ENCODE measurements around the gene KIAA0825.

The KIAA0825 gene

DNA sequence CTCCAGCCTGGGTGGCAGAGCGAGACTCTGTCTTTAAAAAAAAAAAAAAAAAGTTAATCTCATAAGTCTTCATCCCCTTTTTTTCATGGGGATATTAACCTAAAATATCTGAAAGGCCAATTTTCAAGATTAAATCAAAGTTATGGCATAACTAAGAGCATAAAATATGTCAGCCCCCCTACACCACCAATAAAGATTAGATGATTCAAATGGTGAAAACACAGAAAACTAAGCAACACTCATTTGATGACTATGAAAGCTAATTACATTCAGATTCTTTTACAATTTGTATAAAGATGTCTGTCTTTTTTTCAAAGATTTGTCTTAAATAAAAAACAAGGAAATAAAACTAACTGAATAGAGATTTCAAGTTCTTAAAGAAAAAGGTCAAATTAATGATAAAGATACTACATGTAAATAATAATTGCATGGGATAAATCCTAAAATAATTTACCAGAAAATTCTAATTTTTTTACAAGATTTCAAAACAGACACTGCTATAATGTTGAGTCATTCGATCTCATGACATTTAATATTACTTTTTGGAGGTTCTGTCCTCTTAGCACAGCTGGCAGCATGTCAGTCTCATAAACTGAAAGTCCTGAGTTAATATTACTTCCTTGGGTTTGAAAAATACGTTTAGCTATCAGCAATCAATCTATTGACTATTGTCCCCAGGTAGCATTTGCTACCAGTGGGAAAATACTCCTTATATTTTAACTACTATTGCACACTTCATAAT, 112.9 kb downstream of the KIAA0825 start:
- DNase-seq: no peak

DNA sequence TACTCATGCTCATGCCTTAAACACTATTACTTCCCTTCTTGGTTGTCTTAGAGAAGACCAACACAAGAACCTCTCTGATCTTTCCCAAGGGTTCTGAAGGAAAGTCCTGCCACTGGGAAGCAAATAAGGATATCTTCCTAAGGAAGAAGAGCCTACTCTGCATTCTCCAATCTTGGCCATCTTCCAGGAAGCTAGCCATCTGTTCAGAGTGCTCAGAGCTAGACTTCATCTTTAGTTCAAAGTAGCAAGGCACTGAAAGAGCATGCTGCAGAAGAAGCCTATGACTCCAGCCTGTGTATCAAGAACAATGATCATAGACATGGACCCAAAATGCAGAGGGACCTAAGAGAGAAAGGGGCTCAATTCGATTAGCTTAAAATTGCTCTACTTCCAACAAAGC, 114.7 kb downstream of the KIAA0825 start:
- DNase-seq: no peak

DNA sequence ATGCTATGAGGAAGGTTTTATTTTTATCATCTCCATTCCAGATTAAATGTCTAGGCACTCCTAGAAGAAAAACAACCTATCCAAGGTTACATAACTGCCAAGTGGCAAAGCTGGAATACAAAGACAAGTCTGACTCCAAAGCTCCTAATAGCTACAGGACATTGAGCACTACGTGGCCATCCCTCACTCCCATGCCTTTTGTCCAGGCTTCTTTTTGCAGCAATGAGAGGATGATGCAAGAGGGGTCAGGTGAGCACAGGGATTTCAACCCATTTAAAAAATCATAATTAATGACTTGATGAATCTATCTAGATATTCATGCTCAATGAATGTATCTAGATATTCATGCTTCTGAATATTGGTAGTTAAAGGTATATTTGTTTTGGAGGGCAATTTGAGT, 117.0 kb downstream of the KIAA0825 start:
- DNase-seq: no peak

DNA sequence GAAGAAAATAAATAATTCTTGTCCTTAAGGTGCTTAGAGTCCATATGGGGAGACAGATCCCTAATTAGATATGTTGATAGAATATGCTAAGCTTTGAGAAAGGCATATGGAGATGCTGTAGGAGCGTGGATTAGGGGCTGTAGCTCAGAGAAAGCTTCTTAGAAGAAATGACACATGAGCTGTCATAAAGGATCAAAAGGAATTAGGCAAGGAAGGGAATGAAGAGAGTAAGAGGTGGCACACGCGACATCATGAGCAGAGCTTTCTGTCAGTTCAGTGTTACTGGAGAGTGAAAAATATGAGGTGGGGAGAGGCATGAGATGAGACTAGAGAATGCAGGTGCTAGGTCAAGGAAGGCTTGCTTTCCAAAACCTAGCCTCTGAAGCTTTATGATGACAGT, 118.6 kb downstream of the KIAA0825 start:
- no peak for DNase-seq

DNA sequence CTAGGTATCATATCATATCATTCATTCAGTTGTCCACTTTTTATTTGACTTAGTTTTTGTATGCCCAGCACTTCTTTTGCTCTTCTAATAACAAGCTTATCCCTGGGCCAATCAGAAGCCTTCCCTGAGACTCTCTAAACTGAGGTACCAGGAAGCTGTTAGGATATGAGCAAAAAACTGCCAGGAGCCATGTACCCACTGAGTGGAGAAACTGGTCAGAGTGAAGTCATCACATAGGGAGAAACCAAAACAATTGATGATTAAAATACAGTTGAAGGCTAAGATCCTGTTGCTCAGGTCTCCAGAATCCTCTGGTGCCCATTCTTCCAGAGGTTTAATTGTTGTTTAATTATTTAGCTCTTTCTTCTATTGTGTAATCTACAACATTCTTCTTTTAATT, 120.2 kb downstream of the KIAA0825 start:
- no peak for DNase-seq

DNA sequence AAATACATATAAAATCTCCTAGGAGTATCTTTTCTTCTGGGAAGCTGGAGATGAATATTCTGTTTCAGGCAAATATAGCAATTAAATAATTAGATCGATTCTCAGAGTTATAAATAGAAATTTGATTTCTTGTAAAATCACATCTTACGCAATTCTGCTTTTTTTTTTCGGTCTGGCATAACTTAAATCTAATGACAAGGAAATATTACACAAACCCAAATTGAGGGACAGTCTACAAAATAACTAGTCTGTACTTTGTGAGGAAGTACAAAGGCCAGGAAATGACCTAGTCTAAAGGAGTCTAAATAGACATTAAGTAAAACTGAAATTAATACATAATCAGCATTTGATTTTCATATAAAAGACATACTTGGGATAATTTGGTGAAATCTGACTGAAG, 133.3 kb downstream of the KIAA0825 start:
- DNase-seq: no peak

DNA sequence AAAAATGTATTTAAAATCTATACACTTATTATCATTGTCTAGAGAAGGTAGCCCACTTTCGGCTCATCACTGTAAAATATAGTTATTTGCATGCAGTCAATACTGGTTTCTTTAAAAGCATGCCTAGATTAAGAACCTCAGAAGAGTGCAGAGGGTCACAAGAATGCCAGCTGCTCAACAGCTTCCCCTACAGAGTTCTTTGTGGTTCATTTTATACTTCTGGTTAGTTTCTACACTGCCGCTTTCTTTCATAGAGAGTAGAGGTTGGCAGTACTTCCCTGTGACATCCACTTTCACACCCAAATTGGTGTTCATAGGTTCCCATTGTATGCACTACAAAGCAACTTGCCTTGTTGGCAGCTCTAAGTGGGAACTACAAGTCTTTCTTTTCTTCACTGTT, 137.3 kb downstream of the KIAA0825 start:
- DNase-seq: no peak

DNA sequence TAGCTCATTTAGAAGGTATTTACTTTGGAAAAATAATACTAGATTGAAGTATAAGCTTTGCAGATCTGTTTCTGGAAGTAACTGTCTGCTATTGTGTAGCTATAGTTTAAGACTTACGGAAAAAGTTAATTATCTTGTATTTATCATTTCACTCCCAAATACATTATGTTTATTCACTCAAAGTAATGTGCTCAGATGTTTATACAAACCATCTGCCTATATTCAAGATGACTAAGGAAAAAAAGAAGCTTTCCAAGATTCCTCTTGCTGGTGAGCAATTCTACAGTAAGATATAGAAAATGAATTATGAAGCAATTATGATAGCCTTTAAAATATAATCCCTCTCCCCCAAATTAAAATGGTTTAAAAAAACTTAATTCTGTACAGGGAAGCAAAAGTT, 137.9 kb downstream of the KIAA0825 start:
- no peak for DNase-seq

DNA sequence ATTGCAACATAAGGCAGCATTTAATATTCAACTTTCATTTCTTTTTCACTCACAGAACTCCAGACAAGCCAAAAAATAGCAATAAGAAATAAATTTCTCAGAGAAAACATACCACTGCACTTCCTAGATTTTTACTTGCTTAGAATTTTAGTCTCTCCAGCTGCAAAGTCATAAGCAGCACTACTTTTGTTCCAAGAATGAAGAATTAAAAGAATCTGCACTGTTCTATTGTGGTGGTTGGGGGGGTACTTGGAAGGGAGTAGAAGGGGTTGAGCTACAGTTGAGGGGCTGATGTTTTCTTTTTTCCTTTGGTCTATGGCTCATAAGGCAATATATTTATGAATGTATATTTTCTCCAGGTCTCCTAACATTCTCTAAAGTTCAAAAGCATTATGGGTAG, 144.5 kb downstream of the KIAA0825 start:
- DNase-seq: no peak

DNA sequence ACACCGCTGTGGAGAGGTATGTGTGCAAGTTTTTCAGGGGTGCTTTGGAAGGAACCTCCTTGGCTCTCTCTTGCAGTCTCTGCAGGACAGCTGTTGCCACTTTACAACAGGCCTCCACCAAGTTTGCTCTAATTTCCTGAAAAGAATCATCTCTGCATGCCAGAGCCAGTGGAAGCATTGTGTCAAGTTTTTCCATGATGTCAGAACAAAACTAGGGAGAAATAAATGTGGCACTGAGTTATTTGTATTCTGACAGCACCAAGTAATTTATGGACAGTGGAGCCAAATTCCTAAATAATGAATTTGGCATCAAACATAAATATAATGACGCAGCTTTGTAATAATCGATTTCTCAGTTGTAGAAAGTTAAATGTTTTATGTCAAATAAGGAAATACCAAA, 146.9 kb downstream of the KIAA0825 start:
- no peak for DNase-seq

DNA sequence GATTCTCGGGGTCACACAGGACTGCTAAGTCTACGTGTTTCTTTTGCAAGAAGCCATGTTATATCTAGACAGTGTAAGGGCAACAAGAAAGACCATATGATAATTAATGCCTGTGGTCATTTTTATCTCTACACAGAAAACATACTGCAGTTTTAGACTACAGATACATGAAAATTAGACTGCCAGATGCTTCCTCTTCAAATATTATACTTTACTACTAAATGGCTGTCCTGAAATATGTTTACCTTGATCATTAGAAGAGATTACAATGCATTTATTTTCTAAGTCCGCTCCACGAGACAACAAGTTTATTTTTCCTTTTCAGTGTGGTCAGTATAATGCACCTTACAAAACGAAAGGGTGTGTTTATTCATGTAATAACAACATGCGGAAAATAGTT, 147.6 kb downstream of the KIAA0825 start:
- no peak for DNase-seq

DNA sequence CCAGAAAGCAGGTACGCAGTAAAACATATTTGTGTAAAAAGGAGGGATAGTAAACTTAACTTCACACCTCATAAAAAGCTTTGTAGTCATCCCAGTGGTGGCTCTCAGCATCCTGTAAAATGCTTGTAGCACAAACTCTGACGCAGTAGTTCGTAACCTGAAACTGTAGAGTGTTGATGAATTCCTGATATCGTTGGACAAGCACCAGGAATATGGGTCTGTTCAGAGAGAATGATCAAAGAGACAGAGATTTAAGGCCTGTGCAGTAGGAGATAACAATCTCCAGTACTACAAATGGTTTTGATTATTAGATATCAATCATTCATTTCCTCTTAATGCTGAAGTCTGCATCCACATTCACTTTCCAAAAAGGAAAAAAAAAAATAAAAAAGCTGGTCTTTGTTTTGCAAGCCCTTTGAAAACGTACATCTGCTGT, 148.5 kb downstream of the KIAA0825 start:
- no peak for DNase-seq

DNA sequence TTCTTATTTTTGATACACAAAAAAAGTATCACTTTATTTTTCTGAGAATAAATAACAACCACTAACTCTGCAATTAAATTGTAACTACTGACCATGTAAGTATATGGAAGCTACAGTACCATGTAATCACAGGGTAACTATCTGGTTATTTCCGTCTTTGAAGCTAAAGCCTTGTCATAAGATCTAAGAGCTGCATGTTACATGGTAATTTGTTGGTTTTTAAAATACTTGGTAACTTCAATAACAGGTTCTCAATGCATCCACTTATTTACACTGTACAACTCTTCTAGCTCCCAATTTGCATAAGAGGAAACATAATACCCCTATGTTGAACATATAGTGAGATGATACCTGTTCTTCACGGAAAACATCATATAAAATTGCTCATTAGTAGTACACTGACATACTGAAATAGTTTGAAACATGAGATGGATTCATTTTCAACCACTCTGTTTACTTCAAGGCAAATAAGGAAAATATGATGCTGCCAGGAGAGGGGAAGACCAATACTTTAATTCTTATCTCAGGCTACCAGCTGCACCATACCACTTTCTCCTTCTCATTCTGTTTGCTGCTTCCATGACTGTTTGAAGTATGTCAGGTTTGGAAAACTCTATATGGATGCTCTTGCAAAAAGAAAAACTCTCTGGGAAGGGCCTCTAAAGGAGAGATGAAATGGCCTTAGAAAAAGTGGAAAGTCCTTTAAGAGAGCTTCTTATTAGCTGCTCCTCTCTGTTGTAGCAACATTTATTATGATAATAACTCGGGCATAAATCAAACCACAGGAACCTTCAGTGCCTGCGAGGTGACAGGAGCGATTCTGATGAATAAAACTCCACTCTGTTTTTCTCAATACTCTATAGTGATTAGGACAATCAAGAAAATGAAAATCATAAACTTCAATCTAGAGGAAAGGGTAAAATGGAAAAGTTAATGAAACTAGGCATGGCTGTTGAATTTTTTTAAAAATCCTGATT, 150.2 kb downstream of the KIAA0825 start:
- no peak for DNase-seq

DNA sequence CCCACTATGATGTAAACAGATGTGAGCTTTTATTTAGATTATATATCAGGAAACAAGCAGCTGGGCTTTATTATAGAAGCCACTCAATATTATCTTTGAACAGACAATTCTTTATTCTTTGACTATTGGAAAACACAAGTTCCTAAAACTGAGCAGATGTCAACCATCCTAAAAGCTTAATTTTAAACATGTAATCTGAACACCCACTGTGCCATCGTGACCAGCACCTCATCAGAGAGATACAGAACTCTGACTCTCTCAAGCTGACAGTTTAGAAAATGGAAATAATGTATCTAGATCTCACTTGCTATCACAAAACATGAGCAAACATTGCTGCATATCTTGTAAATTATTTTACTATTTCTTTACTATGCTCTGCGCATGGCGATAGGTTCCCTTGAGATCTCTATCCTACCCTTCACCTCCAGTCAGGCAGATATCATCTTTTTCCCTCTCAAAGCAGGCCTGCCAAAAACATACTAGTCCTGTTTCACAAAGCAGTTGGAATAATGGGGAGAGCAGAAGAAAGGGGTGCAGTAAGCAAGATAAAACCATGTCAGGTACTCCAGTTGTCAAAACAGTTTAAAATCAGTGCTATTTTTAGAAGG, 151.0 kb downstream of the KIAA0825 start:
- DNase-seq: no peak

DNA sequence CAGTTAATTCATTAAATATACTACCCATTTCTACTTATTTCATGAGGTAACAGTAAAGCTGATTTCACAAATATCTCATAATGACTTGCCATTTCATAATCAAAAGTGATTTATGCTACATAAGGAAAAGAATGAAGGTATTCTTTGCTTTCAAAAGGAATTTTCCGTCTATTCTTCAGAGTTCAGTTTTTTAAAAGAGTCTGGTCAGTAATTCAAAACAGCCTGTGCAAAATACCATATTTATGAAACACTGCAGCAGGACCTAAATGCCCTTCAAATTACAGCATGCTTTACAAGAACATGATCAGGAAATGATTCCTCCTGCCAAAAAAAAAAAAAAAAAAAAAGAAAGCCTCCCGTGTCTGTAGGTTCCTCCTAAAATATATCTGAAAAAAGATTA, 154.7 kb downstream of the KIAA0825 start:
- DNase-seq: no peak

DNA sequence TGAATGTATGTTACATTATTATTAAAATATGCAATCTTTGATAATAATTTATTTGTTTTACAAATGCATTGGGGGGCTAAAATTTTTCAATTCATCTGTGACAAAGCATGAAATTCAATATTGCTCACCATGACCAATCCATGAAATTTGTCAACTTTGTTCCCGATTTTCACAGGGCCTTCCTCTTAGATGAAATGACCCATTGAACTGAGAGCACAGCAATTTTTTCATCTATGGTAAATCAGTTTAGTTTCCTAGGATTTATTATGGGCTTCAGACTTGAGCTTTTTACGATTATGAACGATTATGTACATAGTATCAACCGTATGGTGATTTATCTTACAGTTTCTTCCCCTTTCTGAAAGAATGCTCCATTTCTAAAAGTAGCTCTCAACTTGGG, 157.3 kb downstream of the KIAA0825 start:
- no peak for DNase-seq

DNA sequence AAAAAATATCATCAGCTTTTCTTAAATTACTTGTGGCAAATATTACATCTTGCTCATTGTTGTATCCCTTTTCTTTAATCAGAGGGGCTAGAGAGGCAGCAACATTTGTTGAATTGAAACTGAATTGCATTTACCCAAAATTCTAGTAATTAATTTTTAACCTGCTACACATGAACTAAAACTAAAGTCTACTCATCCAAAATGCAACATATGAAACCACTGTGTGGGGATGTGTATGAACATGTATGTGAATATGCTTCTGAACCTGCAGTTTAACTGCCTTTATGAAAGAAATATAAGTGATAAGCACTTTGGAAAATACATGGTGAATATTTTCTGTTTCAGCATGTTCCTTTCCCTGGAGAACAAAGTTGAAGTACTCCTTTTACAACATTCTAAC, 158.5 kb downstream of the KIAA0825 start:
- no peak for DNase-seq

DNA sequence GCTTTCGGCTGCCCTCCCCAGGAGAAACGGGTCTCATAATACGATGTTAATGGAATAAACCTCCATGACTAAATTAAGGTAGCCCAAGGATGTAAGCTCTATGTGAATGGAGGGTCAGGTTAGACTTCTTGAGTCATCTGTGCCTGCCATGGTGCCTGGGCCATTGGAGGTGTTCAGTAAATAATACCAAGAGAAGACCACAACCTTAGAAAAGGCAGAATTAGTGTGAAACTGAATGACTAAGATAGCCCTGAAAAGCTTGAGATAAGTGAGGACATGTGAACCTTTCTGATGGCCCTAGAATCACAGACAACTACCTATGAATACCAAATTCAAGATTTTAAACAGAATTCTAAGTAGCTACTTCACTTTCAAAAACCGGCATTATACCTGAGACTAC, 160.6 kb downstream of the KIAA0825 start:
- no peak for DNase-seq

DNA sequence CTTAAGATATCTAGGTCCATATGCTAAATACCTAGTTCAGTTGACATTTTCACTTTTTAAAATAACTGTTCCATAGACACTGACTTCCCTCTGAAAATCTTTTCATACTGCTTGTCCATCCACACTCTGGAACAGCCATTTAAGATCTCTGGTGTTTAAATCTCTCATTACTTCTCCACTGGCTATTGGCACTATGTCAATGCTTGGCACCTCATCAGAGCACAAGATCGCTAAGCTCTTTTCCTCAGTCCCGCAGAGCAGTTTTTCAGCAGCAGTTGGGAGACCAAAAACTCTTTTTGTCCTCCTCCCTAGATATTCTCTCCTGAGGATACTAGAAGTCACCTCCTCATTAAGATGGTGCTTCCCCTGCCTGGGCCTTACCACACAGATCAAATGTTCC, 172.7 kb downstream of the KIAA0825 start:
- DNase-seq: no peak

DNA sequence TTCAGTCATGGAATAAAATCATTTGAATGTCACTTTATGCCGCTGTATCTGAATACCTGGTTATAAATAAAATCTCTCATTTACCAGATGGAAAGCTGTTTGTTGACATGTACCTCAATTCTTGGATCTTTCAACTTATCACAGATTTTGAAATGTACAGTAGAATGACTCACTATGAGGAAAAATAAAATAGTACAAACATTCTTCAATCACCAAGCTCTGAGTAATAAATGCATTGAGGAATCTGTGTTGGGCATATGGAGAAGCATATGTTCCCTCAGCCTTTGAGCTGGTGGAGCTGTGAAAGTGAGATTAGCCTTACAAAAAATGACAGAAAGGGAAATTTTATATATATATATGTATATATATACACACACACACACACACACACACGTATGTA, 175.4 kb downstream of the KIAA0825 start:
- DNase-seq: no peak

DNA sequence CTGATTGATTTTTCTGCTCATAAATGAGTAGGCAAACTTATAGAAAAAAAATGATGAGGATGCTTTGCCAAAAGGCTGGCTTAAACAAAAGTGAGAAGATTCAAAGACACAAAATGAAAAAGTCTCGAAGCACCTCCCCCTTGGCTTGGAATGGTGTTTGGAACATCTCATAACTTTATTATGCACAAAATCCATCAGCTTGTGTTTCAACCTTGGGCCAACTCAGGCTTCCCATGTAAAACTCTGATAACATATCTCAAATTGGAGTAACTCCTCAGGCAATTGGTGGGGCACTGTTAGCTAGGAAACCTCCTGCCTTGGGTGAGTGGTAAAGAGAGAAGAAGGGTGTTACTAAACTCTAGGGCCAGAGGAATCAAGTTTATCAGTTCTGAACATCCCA, 176.3 kb downstream of the KIAA0825 start:
- no peak for DNase-seq

DNA sequence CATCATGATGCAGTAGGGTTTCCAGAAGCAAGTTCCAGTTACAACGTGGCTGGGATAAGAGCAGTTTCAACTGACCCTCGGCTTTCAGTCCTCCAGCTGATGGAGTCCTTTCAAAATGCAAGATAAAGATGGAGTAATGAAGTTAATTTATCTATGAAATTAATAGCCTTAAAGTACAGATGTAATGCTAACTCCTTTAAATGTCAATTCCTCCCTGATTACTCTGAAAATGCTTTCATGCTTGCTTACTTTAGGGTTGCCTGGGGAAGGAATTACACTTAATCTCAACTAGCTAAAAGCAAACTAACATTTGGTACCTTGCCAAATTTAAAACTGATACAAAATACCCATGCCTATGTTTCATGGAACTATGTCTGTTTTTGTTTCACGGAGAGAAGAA, 178.4 kb downstream of the KIAA0825 start:
- no peak for DNase-seq
